Adrenal gland (tissue), 5 donors: Measurements from ENCODE around the gene CHN2.

Experiments
- POLR2A ChIP-seq, 2 donors: fragments of 450-650 bp; IDR thresholded peaks; one replicate each; pipeline ENCODE4 v1.6.1; 2017; ENCODE audit warnings: antibody characterized with exemption in 2 of 2, mild to moderate bottlenecking in 2 of 2, moderate library complexity in 1 of 2
- TF ChIP-seq, protein P1 (sequence below), 6 experiments: fragments of 450-650 bp in 4 of 6; fragments of 200-600 bp in 2 of 6; sonication (generic) in 1 of 6; IDR thresholded peaks; 1 replicate in 5 of 6; 2 replicates in 1 of 6; pipeline versions ENCODE4 v1.5.1 to v1.8.0; 2016 to 2021; ENCODE audit warnings: antibody characterized with exemption in 6 of 6, mild to moderate bottlenecking in 2 of 6, moderate library complexity in 1 of 6
- donor health status: DM: no; HTN: no; CAD: no.

DNA sequence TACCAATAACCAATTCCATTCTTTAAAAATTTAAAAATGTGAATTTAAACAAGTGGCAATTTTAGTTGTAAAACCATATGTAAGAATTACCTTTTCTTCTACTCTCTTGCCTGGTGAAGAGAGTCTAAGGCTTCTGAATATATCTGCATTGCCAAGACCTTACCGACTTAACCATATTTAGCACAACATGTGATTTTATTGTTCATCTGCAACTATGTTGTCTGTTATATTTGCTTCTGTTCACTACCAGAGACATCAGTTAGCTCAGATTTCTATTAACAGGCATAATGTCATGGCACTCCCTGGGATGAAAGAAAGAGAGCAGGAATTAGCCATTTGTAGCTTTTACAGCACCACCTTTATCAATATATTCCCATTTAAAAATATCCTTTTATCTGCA, 55.3 kb downstream of the CHN2 start:
- TF ChIP-seq, protein P1, sequence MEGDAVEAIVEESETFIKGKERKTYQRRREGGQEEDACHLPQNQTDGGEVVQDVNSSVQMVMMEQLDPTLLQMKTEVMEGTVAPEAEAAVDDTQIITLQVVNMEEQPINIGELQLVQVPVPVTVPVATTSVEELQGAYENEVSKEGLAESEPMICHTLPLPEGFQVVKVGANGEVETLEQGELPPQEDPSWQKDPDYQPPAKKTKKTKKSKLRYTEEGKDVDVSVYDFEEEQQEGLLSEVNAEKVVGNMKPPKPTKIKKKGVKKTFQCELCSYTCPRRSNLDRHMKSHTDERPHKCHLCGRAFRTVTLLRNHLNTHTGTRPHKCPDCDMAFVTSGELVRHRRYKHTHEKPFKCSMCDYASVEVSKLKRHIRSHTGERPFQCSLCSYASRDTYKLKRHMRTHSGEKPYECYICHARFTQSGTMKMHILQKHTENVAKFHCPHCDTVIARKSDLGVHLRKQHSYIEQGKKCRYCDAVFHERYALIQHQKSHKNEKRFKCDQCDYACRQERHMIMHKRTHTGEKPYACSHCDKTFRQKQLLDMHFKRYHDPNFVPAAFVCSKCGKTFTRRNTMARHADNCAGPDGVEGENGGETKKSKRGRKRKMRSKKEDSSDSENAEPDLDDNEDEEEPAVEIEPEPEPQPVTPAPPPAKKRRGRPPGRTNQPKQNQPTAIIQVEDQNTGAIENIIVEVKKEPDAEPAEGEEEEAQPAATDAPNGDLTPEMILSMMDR (IDR thresholded peaks at IDR 0.05) = no peak
- no peak for TF ChIP-seq POLR2A (IDR thresholded peaks at IDR 0.05)
